Ecto neural progenitor cell (in vitro differentiated cells): ENCODE results near the gene C4orf50.

Experiments
- DNase-seq: peaks from one replicate; pipeline ENCODE4 v3.0.0-alpha.2; 2018; ENCODE audit warnings: low spot score

The C4orf50 gene

GRCh38 chr4:6043843-6044242 is 25.6 kb upstream of the C4orf50 start:
- no peak for DNase-seq

- no peak for DNase-seq
Observed at GRCh38 chr4:6043188-6043587, 25.0 kb upstream of the C4orf50 start.

- no peak for DNase-seq
Observed at GRCh38 chr4:6042293-6043063, 24.2 kb upstream of the C4orf50 start.

GRCh38 chr4:6041800-6042199 is 23.6 kb upstream of the C4orf50 start:
- DNase-seq, result no peak

GRCh38 chr4:6038711-6039110 is 20.5 kb upstream of the C4orf50 start:
- DNase-seq, result no peak

DNA sequence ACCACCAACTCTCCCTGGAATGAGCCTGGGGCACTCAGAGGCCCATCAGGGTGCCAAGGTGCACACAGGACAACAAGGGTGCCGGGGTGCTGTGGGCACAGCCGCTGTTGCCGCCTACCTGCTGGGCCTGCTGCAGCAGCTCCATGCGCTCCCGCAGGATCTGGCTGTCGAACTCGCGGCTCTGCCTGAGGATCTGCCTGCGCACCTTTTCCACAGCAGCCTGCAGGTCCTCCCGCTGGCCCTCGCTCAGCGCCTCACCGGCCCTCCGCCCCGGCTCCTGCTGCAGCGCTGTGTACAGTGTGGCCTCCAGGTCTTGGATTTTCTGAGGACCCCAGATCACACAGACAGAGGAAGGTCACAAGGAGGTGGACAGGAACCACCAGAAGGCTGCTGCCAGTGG is 17.6 kb upstream of the C4orf50 start:
- DNase-seq, result no peak

- DNase-seq, result no peak
Observed at GRCh38 chr4:6033381-6033780, 15.2 kb upstream of the C4orf50 start.

GRCh38 chr4:6032249-6033244 is 14.3 kb upstream of the C4orf50 start:
- no peak for DNase-seq

GRCh38 chr4:6031846-6032245 is 13.6 kb upstream of the C4orf50 start:
- DNase-seq, result no peak

DNA sequence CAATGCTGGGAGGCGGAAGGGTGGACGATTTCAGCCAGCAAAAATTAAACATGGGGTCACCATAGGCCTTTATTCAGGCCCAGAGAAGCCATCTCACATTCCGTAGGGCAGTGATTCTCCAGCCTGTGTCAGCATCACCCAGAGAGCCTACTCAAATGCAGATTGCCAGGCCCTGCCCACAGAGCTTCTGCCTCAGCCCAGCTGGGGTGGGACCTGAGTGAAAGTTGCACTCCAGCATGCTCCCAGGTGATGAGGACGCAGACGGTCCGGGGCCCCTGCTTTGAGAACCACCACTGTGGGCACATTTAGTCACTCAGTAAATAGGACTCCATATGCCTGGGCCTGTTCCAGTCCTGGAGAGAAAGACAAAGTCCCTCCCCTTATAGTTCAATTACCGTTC is 12.4 kb upstream of the C4orf50 start:
- no peak for DNase-seq

DNA sequence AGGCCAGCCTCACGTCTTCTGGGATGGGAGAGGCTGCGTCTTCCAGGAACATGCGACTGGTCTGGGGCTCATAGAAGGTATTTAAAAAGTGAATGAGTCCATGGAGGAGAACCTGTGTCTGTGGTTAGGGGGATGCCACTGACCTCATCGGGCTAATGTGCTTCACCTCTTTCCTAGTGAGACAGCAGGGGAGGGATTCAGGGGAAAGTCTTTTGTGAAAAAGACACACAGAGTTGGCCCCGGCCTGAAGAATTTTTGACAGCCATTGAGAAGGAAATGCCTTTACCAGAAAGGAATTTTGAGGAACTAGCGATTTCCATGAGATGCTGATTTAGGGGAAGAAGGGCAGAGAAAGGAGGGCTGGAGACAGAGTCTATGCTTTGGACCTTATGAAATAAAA is 11.0 kb upstream of the C4orf50 start:
- DNase-seq, result no peak

- no peak for DNase-seq
Observed at GRCh38 chr4:6028168-6028567, 9.9 kb upstream of the C4orf50 start.

DNA sequence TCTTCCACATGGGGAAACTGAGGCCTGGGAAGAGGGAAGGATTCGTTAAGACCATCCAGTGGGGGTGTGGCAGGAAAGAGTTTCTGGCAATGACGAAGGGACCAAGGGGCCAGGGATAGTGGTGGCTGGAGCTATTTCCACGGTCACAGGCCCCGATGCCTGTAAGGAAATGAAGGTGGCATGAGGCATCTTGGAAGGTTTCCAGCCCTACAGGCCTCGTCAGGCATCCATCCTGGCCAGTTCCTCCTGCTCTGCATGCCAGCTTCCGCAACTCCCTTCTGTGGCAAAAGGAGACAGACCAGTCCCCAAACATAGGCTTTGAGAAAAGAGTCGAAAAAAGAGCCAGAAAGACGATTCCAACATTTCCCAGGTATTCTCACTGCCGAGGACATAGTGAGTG is 9.2 kb upstream of the C4orf50 start:
- DNase-seq, result no peak

DNA sequence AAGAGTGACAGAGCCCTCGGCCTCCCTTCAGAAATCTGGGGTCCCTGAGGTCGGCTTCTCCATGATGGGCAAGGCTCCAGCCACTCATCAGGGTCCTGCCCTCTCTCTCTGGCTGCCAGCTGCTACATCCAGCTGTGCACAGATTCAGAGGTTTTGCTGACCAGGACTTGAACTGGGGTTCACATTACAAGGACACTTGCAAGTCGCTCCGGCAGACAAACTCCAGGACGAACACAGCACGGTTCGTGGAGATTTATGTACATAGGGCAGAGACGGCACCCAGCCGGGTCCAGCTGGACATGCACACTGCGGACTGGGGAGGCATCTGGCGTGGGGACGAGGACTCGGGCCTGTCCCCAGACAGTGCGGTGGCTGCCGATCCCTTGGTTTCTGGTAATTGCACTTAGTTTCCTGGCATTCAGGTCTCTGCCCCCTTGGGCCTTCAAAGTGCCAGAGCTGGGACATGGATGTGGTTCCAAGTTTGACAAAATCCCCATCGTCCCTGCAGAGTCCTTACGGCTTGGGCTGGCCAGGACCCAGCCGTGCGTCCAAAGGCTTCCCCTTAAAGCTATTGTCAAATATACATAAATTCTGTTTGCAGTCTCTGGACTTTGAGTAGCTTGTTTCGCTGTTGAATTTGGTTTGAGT is 6.2 kb upstream of the C4orf50 start:
- DNase-seq, result no peak

DNA sequence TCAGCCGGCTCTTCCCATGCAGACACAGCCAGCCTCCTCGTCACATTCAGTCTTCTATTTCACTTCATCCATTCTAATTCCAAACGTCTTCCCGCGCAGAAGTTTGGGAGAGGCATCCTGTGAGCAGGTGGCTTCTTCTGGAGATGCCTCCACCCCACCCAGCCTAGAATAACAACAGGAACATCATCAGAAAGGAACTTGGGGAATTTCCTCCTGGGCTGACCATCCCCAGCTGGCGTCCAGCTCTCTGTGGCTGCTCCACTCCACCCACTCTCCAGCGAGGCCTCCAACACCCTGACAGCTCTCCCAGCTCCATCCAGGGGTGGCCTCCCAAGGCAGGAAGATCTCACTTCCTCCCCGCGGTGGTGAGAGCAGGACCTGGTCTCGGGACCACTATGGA is 5.5 kb upstream of the C4orf50 start:
- DNase-seq, result no peak

GRCh38 chr4:6022607-6023288 is 4.5 kb upstream of the C4orf50 start:
- DNase-seq, result no peak

DNA sequence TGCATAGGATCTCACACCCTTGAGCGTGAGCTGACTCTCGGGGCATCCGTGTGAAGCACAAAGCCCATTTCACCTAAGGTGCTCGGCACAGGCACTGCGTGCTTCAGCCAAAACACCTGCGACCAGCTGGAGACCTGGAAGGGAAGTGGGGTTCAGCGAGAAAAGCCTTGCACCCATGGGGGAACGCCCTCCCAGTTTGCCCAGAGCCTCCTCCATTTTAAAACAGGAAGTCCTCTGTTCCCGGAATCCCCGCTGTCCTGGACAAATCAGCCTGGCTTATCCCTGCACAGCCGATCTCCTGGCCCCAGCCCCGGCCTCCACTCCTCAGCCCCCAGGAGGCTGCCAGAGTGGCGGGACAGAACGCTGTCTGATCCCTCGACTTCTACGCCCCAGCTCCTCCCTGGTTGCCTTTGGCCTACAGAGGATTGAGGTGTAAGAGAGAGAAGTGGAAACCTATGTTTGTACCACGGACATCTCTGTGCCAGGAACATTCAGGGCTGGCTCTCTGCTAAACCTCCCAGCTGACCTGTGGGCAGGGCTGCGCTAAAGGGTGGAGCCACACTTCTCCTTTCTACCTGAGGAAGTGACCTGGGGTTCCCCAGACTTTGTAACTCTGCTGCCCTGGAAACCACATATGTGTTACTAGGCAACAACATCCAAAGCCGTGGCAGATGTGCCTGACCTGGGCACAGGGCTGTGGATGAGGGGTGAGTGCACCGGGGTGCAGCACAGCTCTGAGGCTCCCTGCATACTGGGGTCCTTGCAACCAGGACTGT is 3.8 kb upstream of the C4orf50 start:
- DNase-seq, result no peak

DNA sequence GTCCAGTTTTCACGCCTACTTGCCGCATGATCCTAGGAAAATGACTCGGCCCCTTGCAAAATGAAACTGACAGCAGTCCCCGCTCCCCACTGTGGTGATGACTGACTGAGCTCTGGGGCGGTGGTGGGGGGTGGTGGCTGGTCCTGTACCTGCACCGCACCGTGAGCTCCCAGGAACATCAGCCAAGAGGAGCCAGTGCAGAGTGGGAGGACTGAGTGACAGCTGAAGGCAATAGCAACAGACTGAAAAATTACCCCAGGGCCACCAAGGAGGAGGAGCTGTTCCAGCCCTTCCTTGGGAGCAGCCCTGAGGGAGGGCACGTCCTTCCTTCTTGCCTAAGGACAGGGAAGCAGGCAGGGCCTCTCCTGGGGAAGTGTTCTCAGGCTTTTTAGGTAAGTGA is 2.4 kb upstream of the C4orf50 start:
- no peak for DNase-seq

DNA sequence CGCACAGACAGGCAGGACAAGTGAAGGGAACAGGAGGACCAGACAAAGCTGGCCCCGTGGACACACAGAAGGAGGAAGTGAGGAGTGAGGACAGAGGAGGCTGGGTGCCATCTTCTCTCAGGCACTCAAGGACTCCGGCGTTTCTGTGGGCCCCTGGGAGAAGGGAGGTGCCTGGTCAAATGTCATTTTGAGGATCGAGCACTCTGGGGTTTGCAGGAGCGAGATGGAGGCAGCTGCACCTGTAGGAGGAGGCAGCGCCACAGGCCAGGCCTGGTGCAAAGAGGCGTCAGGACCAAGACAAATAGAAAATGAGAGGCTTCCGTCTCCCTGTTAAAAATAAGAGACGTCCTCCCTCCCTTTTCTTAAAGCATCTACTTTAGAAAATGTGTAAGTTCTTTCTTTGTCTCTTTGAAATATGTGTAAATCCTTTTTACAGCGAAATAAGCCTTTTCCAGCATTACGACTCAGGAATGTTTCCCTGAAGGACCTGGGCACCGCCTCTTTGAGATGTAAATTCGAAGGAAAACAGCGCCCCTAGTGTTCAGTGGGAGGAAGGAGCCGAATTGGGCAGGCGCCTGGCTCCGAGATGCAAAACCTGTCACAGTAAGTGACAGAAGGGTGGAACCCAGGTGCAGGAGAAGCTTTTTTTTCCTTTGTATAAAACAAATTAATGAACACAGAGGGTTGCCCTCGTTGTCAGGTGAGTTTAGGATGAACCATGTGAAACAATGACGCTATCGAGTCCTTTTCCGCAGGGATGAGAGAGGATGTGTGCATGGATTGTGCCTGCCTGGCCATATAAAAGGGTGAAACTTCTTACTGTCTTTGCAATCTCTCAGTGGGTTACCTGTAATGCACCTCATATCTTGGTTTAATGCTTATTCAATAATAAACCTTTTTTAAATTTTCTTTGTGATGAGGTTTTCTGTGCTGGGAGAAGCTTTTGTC is 1.4 kb upstream of the C4orf50 start:
- DNase-seq, result peak; percentile 81

GRCh38 chr4:6017800-6018199 is 431 bp downstream of the C4orf50 start:
- no peak for DNase-seq
